MM.1S (cell line): Measurements from ENCODE around the gene ZNHIT1.

Experiments
- CTCF ChIP-seq: fragments of 300-600 bp; sonication (generic); IDR thresholded peaks from 2 replicates; pipeline ENCODE4 v1.5.1; 2016; ENCODE audit warnings: antibody characterized with exemption, low read length, mixed read lengths
- EZH2 ChIP-seq: fragments of 300-600 bp; sonication (generic); optimal IDR thresholded peaks from 2 replicates; pipeline ENCODE3; 2017; ENCODE audit warnings: low read depth, mild to moderate bottlenecking, antibody characterized with exemption, low read length, mixed read lengths
- EZH2phosphoT487 ChIP-seq: fragments of 300-600 bp; sonication (generic); IDR thresholded peaks from 2 replicates; pipeline ENCODE4 v1.6.1; 2018; ENCODE audit warnings: antibody characterized with exemption, low read length

- no peak for TF ChIP-seq CTCF
- TF ChIP-seq EZH2, result no peak
- TF ChIP-seq EZH2phosphoT487, result no peak
Measured at GRCh38 chr7:101250324-101250723, 32.4 kb downstream of the ZNHIT1 start.
